Gastroesophageal sphincter (tissue), 3 donors: ENCODE data around the gene BBS4.

Source experiments
- CTCF ChIP-seq, 4 experiments: fragments of 200-600 bp in 2 of 4; fragments of 450-650 bp in 2 of 4; sonication (generic) in 1 of 4; IDR thresholded peaks; one replicate each; pipeline ENCODE4 v1.5.1; 2017 to 2019; ENCODE audit warnings: antibody characterized with exemption in 4 of 4, mild to moderate bottlenecking in 2 of 4, moderate library complexity in 2 of 4
- POLR2AphosphoS5 ChIP-seq: sonication (generic); formaldehyde crosslinking; IDR thresholded peaks from one replicate; pipeline ENCODE4 v1.6.1; 2017; ENCODE audit warnings: antibody characterized with exemption

GRCh38 chr15:72751751-72752455 is 65.9 kb downstream of the BBS4 start:
- TF ChIP-seq CTCF (IDR thresholded peaks at IDR 0.05) (no peak), POLR2AphosphoS5 (no peak)
